Measurements from ENCODE around the gene PRX. TPM values are rescaled to one million over a fixed set of nuclear protein-coding genes. Genes with fewer than 3 reads are reported as not detected.

The PRX gene
- total and polyA plus RNA-seq, 9 of the 15 experiments (the other 6 are each of a cell fraction or from before 2014, with no cell fraction given) = 0.65 to 3.5 (median 1.7) TPM; not detected in 2

DNA sequence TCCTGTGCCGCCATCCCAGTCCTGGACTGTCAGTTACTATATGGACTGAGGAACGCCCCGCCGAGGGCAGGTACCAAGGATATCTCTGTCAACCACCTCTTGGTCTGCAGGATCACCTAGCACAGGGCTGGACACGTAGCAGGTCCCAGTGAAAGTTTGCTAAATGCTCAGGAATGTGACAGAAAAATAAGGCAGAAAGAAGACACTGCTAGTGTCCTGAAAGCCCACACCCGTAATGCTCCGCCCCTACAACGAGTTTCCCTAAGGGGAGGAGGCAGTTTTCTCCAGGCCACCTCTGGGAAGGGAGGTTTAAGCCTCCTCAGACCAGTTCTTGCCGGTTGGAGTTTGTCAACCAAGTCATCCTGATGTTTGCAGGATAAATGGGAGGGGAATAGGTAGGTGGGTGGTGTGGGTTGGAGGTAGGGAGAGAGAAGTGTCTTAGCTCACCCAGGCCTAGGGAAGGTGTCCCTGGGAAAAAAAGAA, 32.6 kb upstream of the PRX start (continued):
- peak; percentile 36; the same call in 1 of the 2 replicates for TF ChIP-seq ZBTB33 (CRISPR knock-in tag; IDR thresholded peaks at IDR 0.05)
- TF ChIP-seq E2F3 (CRISPR knock-in tag; IDR thresholded peaks at IDR 0.05) = no peak
- TF ChIP-seq MEIS2 (IDR thresholded peaks at IDR 0.05; ENCODE audit: partially characterized antibody) = peak; percentile 32
- TF ChIP-seq ZNF274 (IDR thresholded peaks at IDR 0.05; ENCODE audit: borderline replicate concordance, low read depth, low read length) = no peak
- 0 out of 2 replicates have a peak, but pooled peaks have one; percentile 28 for TF ChIP-seq ARID4B (CRISPR knock-in tag; IDR thresholded peaks at IDR 0.05)
- TF ChIP-seq RFX5 (IDR thresholded peaks at IDR 0.05; ENCODE audit: low read depth, low read length) = no peak
- 0 out of 2 replicates have a peak, but pooled peaks have one; percentile 34 for TF ChIP-seq POLR2AphosphoS5 (IDR thresholded peaks at IDR 0.05; ENCODE audit: control insufficient read depth, insufficient read depth, low read depth, low read length)
- peak; percentile 74 for TF ChIP-seq DPF2 (IDR thresholded peaks at IDR 0.05)
- TF ChIP-seq, protein P1, sequence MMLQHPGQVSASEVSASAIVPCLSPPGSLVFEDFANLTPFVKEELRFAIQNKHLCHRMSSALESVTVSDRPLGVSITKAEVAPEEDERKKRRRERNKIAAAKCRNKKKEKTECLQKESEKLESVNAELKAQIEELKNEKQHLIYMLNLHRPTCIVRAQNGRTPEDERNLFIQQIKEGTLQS (IDR thresholded peaks at IDR 0.05) = peak; percentile 13; the same call in 1 of the 2 replicates
- TF ChIP-seq, protein P1 (CRISPR knock-in tag; conservative IDR thresholded peaks at IDR 0.05) = no peak
- TF ChIP-seq ARNT (IDR thresholded peaks at IDR 0.05) = no peak
- TF ChIP-seq ATF2 (CRISPR knock-in tag; IDR thresholded peaks at IDR 0.05) = no peak
- peak in 1 of 2 experiments; percentile 23; a peak in 3 of 4 replicates for TF ChIP-seq MAZ (CRISPR knock-in tag; conservative IDR thresholded peaks at IDR 0.05 in 1 of 2, IDR thresholded peaks at IDR 0.05 in 1 of 2)
- TF ChIP-seq ZNF316 (IDR thresholded peaks at IDR 0.05) = no peak
- no peak for TF ChIP-seq ZNF449 (CRISPR knock-in tag; IDR thresholded peaks at IDR 0.05)
- no peak for TF ChIP-seq COPS2 (conservative IDR thresholded peaks at IDR 0.05)
- TF ChIP-seq ELF1 (tag; IDR thresholded peaks at IDR 0.05) = no peak
- TF ChIP-seq, protein P2, sequence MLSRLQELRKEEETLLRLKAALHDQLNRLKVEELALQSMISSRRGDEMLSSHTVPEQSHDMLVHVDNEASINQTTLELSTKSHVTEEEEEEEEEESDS (CRISPR knock-in tag; IDR thresholded peaks at IDR 0.05) = no peak
